Measurements from ENCODE around the gene TARBP1. TPM values are rescaled to one million over a fixed set of nuclear protein-coding genes. Genes with fewer than 3 reads are reported as not detected.

Gene TARBP1
- total and polyA plus RNA-seq, 2 of the 13 experiments (the other 11 are each of a cell fraction or from before 2014, with no cell fraction given): 37.7 to 67.0 TPM

DNA sequence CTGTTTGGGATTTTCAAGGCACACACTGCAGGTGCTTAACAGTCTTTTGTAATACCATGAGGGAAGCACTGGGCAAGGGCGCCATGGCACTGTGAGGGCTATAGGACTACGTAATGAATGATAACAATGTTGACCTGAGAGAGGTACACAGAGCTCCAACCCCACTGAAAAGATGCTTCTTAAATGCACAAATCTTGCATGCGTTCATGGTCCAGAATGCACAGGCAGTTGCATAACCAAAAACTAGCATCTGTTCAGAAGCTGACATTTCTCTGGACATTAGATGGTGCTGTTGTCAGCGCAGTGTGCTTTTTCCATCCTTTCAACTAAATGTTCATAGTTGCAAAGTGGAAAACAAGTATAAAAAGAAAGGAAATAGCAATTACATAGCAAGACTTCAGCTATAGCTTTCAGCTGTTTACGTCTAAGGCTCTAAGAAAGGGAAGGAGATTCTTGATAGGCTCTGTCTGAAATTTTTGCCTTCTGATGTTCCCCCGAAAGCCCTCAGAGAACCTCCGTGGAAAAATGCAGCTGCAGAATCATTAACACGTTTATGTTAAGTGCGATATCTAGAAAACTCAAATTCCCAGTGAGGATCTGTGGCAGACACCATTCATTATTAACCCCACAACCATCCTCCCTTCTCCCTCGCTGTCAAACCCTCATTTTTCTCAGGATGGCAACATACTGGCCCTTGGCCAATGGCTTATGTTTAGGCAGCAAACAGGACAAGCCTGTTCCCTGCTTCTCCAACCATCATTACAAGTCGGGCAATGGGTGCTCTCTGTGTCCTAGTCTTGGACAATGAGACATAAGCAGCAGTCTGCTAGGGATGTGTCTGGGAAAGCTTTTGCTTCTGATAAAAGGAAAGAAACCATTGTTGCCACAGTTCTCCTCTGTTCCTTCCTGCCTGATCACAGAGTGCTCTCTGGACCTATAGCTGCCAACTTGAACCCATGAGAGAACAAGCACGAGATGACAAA, 8.2 kb upstream of the TARBP1 start (continued):
- TF ChIP-seq, protein P1, sequence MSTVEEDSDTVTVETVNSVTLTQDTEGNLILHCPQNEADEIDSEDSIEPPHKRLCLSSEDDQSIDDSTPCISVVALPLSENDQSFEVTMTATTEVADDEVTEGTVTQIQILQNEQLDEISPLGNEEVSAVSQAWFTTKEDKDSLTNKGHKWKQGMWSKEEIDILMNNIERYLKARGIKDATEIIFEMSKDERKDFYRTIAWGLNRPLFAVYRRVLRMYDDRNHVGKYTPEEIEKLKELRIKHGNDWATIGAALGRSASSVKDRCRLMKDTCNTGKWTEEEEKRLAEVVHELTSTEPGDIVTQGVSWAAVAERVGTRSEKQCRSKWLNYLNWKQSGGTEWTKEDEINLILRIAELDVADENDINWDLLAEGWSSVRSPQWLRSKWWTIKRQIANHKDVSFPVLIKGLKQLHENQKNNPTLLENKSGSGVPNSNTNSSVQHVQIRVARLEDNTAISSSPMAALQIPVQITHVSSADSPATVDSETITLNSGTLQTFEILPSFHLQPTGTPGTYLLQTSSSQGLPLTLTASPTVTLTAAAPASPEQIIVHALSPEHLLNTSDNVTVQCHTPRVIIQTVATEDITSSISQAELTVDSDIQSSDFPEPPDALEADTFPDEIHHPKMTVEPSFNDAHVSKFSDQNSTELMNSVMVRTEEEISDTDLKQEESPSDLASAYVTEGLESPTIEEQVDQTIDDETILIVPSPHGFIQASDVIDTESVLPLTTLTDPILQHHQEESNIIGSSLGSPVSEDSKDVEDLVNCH (CRISPR knock-in tag; IDR thresholded peaks at IDR 0.05): no peak
- TF ChIP-seq, protein P2, sequence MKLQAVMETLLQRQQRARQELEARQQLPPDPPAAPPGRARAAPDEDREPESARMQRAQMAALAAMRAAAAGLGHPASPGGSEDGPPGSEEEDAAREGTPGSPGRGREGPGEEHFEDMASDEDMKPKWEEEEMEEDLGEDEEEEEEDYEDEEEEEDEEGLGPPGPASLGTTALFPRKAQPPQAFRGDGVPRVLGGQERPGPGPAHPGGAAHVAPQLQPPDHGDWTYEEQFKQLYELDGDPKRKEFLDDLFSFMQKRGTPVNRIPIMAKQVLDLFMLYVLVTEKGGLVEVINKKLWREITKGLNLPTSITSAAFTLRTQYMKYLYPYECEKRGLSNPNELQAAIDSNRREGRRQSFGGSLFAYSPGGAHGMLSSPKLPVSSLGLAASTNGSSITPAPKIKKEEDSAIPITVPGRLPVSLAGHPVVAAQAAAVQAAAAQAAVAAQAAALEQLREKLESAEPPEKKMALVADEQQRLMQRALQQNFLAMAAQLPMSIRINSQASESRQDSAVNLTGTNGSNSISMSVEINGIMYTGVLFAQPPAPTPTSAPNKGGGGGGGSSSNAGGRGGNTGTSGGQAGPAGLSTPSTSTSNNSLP (IDR thresholded peaks at IDR 0.05; ENCODE audit: low read depth, low read length): 0 out of 2 replicates have a peak, but pooled peaks have one; percentile 40
- TF ChIP-seq, protein P3, sequence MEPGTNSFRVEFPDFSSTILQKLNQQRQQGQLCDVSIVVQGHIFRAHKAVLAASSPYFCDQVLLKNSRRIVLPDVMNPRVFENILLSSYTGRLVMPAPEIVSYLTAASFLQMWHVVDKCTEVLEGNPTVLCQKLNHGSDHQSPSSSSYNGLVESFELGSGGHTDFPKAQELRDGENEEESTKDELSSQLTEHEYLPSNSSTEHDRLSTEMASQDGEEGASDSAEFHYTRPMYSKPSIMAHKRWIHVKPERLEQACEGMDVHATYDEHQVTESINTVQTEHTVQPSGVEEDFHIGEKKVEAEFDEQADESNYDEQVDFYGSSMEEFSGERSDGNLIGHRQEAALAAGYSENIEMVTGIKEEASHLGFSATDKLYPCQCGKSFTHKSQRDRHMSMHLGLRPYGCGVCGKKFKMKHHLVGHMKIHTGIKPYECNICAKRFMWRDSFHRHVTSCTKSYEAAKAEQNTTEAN (CRISPR knock-in tag; conservative IDR thresholded peaks at IDR 0.05): no peak
- TF ChIP-seq DMAP1 (CRISPR knock-in tag; IDR thresholded peaks at IDR 0.05) (no peak), NFYC (CRISPR knock-in tag; IDR thresholded peaks at IDR 0.05) (no peak), ZNF891 (CRISPR knock-in tag; IDR thresholded peaks at IDR 0.05) (no peak), GABPB1 (CRISPR knock-in tag; IDR thresholded peaks at IDR 0.05) (no peak), RXRB (CRISPR knock-in tag; IDR thresholded peaks at IDR 0.05; ENCODE audit: borderline replicate concordance) (no peak; the same call in 1 of the 2 replicates), AKAP8 (CRISPR knock-in tag; IDR thresholded peaks at IDR 0.05) (no peak), ZBTB8A (CRISPR knock-in tag; IDR thresholded peaks at IDR 0.05; ENCODE audit: borderline replicate concordance, low read depth) (no peak), NFKB2 (CRISPR knock-in tag; IDR thresholded peaks at IDR 0.05; ENCODE audit: borderline replicate concordance) (no peak), KDM3A (CRISPR knock-in tag; IDR thresholded peaks at IDR 0.05; ENCODE audit: low read depth) (peak; percentile 92; the same call in 1 of the 2 replicates), HOXD1 (CRISPR knock-in tag; IDR thresholded peaks at IDR 0.05) (no peak), ZNF614 (CRISPR knock-in tag; IDR thresholded peaks at IDR 0.05; ENCODE audit: borderline replicate concordance) (0 out of 2 replicates have a peak, but pooled peaks have one; percentile 43), XBP1 (CRISPR knock-in tag; IDR thresholded peaks at IDR 0.05) (no peak)
- TF ChIP-seq, protein P4, sequence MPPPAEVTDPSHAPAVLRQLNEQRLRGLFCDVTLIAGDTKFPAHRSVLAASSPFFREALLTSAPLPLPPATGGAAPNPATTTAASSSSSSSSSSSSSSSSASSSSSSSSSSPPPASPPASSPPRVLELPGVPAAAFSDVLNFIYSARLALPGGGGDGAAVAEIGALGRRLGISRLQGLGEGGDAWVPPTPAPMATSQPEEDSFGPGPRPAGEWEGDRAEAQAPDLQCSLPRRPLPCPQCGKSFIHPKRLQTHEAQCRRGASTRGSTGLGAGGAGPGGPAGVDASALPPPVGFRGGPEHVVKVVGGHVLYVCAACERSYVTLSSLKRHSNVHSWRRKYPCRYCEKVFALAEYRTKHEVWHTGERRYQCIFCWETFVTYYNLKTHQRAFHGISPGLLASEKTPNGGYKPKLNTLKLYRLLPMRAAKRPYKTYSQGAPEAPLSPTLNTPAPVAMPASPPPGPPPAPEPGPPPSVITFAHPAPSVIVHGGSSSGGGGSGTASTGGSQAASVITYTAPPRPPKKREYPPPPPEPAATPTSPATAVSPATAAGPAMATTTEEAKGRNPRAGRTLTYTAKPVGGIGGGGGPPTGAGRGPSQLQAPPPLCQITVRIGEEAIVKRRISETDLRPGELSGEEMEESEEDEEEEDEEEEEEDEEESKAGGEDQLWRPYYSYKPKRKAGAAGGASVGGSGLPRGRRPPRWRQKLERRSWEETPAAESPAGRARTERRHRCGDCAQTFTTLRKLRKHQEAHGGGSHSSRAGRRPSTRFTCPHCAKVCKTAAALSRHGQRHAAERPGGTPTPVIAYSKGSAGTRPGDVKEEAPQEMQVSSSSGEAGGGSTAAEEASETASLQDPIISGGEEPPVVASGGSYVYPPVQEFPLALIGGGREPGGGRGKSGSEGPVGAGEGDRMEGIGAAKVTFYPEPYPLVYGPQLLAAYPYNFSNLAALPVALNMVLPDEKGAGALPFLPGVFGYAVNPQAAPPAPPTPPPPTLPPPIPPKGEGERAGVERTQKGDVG (CRISPR knock-in tag; IDR thresholded peaks at IDR 0.05; ENCODE audit: borderline replicate concordance): no peak
- TF ChIP-seq, protein P5, sequence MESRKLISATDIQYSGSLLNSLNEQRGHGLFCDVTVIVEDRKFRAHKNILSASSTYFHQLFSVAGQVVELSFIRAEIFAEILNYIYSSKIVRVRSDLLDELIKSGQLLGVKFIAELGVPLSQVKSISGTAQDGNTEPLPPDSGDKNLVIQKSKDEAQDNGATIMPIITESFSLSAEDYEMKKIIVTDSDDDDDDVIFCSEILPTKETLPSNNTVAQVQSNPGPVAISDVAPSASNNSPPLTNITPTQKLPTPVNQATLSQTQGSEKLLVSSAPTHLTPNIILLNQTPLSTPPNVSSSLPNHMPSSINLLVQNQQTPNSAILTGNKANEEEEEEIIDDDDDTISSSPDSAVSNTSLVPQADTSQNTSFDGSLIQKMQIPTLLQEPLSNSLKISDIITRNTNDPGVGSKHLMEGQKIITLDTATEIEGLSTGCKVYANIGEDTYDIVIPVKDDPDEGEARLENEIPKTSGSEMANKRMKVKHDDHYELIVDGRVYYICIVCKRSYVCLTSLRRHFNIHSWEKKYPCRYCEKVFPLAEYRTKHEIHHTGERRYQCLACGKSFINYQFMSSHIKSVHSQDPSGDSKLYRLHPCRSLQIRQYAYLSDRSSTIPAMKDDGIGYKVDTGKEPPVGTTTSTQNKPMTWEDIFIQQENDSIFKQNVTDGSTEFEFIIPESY (CRISPR knock-in tag; IDR thresholded peaks at IDR 0.05): 0 out of 2 replicates have a peak, but pooled peaks have one; percentile 27
